HepG2 (cell line): Measurements from ENCODE around the gene RBM14. TPM values are rescaled to one million over a fixed set of nuclear protein-coding genes. Genes with fewer than 3 reads are reported as not detected.

ENCODE experiments used
- GATA4 ChIP-seq: sonication (generic); IDR thresholded peaks from 2 replicates; pipeline ENCODE4 v1.6.1; 2016; ENCODE audit warnings: antibody characterized with exemption, low read depth, borderline replicate concordance
- HDAC1 ChIP-seq: sonication (generic); formaldehyde crosslinking; IDR thresholded peaks from 2 replicates; pipeline ENCODE4 v1.5.1; 2020; ENCODE audit warnings: mild to moderate bottlenecking, missing genetic modification reagents
- HNRNPL ChIP-seq: fragments of 200-400 bp; formaldehyde crosslinking; IDR thresholded peaks from 2 replicates; pipeline ENCODE4 v1.6.1; 2017; ENCODE audit warnings: mild to moderate bottlenecking, low read depth, low read length
- IRF2 ChIP-seq: IDR thresholded peaks from 2 replicates; pipeline ENCODE4 v1.6.1; 2018; ENCODE audit warnings: missing genetic modification reagents, missing compliant biosample characterization
- MIXL1 ChIP-seq: IDR thresholded peaks from 2 replicates; pipeline ENCODE4 v1.6.1; 2016
- NR2F1 ChIP-seq, 2 experiments: fragments of 450-650 bp in 1 of 2; formaldehyde crosslinking in 1 of 2; IDR thresholded peaks; 2 replicates each; pipeline versions ENCODE4 v1.5.0 to v1.6.1; 2016 to 2020; ENCODE audit warnings: mild to moderate bottlenecking in 1 of 2, missing compliant biosample characterization in 1 of 2, missing genetic modification reagents in 1 of 2, moderate library complexity in 1 of 2
- SALL1 ChIP-seq: sonication (generic); formaldehyde crosslinking; IDR thresholded peaks from 2 replicates; pipeline ENCODE4 v1.8.0; 2022; ENCODE audit warnings: mild to moderate bottlenecking, missing genetic modification reagents
- SNAPC4 ChIP-seq: sonication (generic); formaldehyde crosslinking; IDR thresholded peaks from 2 replicates; pipeline ENCODE4 v1.4.0; 2020; ENCODE audit warnings: mild to moderate bottlenecking, missing genetic modification reagents
- SRSF4 ChIP-seq: fragments of 200-400 bp; formaldehyde crosslinking; IDR thresholded peaks from one replicate; pipeline ENCODE4 v1.6.1; 2018; ENCODE audit warnings: mild to moderate bottlenecking, low read depth, low read length, moderate library complexity; ENCODE audit not compliant: poor library complexity, severe bottlenecking
- TBL1XR1 ChIP-seq: fragments of 150-350 bp; IDR thresholded peaks from 2 replicates; pipeline ENCODE4 v1.6.1; 2014; ENCODE audit warnings: borderline replicate concordance, low read length; ENCODE audit not compliant: partially characterized antibody
- ZBTB42 ChIP-seq: sonication (generic); formaldehyde crosslinking; IDR thresholded peaks from 2 replicates; pipeline ENCODE4 v1.5.0; 2020; ENCODE audit warnings: mild to moderate bottlenecking, missing genetic modification reagents
- ZBTB7A ChIP-seq: sonication (generic); formaldehyde crosslinking; IDR thresholded peaks from 2 replicates; pipeline ENCODE4 v1.8.0; 2022; ENCODE audit warnings: mild to moderate bottlenecking, missing genetic modification reagents
- ZMYM3 ChIP-seq: sonication (generic); formaldehyde crosslinking; IDR thresholded peaks from 2 replicates; pipeline ENCODE4 v1.5.1; 2020; ENCODE audit warnings: mild to moderate bottlenecking, missing genetic modification reagents
- ZNF136 ChIP-seq: sonication (generic); formaldehyde crosslinking; IDR thresholded peaks from 2 replicates; pipeline ENCODE4 v1.8.1; 2022; ENCODE audit warnings: low read depth, mild to moderate bottlenecking, moderate library complexity, missing genetic modification reagents
- ZNF253 ChIP-seq: sonication (generic); formaldehyde crosslinking; IDR thresholded peaks from 2 replicates; pipeline ENCODE4 v1.8.0; 2022; ENCODE audit warnings: mild to moderate bottlenecking, missing genetic modification reagents, borderline replicate concordance
- ZNF431 ChIP-seq: sonication (generic); formaldehyde crosslinking; IDR thresholded peaks from 2 replicates; pipeline ENCODE4 v1.9.0; 2022; ENCODE audit warnings: missing genetic modification reagents, low read depth, mild to moderate bottlenecking, borderline replicate concordance
- ZNF563 ChIP-seq: sonication (generic); formaldehyde crosslinking; IDR thresholded peaks from 2 replicates; pipeline ENCODE4 v1.8.0; 2022; ENCODE audit warnings: mild to moderate bottlenecking, moderate library complexity, missing genetic modification reagents
- ZNF678 ChIP-seq: sonication (generic); formaldehyde crosslinking; IDR thresholded peaks from 2 replicates; pipeline ENCODE4 v1.4.0; 2020; ENCODE audit warnings: mild to moderate bottlenecking, missing genetic modification reagents
- ZNF790 ChIP-seq: sonication (generic); formaldehyde crosslinking; IDR thresholded peaks from 2 replicates; pipeline ENCODE4 v1.8.0; 2022; ENCODE audit warnings: missing genetic modification reagents, mild to moderate bottlenecking, borderline replicate concordance
- ZNF891 ChIP-seq: sonication (generic); formaldehyde crosslinking; IDR thresholded peaks from 2 replicates; pipeline ENCODE4 v1.5.0; 2020; ENCODE audit warnings: mild to moderate bottlenecking, missing genetic modification reagents
- polyA plus RNA-seq, 8 experiments: library from polyadenylated mRNA; depleted of rRNA in 3 of 8; stranded (reverse) in 7 of 8; unstranded in 1 of 8; fragments of >200 nt; fragmentation: Illumina TruSeq in 4 of 8; extraction: Trizol in 4 of 8; gene quantifications; 2 replicates each; pipeline versions ENCODE4 v1.2.1 to v1.2.3, GENCODE V29; 2011 to 2016; ENCODE audit warnings: low read depth in 4 of 8, missing spikeins in 1 of 8, mixed read lengths in 1 of 8; ENCODE audit not compliant: insufficient read depth in 1 of 8
- total RNA-seq, 5 experiments: library from RNA; depleted of rRNA; stranded (reverse); fragments of >200 nt; fragmentation: Illumina TruSeq; extraction: Trizol; gene quantifications; 2 replicates each; pipeline ENCODE4 v1.2.3, GENCODE V29; 2016; ENCODE audit warnings: low read depth in 1 of 5
- TF ChIP-seq, protein P1 (sequence below): sonication (generic); formaldehyde crosslinking; IDR thresholded peaks from 2 replicates; pipeline ENCODE4 v1.4.0; 2020; ENCODE audit warnings: mild to moderate bottlenecking, missing genetic modification reagents
- TF ChIP-seq, protein P2 (sequence below): sonication (generic); formaldehyde crosslinking; IDR thresholded peaks from 2 replicates; pipeline ENCODE4 v1.8.0; 2022; ENCODE audit warnings: missing genetic modification reagents, mild to moderate bottlenecking, borderline replicate concordance

RBM14 gene
- total and polyA plus RNA-seq, 2 of the 13 experiments (the other 11 are each of a cell fraction or from before 2014, with no cell fraction given): 12.7 to 44.1 TPM

GRCh38 chr11:66617155-66617834 lies 865 bp downstream of the RBM14 start (continued):
- TF ChIP-seq, protein P1, sequence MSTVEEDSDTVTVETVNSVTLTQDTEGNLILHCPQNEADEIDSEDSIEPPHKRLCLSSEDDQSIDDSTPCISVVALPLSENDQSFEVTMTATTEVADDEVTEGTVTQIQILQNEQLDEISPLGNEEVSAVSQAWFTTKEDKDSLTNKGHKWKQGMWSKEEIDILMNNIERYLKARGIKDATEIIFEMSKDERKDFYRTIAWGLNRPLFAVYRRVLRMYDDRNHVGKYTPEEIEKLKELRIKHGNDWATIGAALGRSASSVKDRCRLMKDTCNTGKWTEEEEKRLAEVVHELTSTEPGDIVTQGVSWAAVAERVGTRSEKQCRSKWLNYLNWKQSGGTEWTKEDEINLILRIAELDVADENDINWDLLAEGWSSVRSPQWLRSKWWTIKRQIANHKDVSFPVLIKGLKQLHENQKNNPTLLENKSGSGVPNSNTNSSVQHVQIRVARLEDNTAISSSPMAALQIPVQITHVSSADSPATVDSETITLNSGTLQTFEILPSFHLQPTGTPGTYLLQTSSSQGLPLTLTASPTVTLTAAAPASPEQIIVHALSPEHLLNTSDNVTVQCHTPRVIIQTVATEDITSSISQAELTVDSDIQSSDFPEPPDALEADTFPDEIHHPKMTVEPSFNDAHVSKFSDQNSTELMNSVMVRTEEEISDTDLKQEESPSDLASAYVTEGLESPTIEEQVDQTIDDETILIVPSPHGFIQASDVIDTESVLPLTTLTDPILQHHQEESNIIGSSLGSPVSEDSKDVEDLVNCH: no peak
- TF ChIP-seq ZBTB42 (CRISPR knock-in tag) (no peak), ZBTB7A (CRISPR knock-in tag) (no peak), ZNF136 (CRISPR knock-in tag) (0 out of 2 replicates have a peak, but pooled peaks have one; percentile 19), SNAPC4 (CRISPR knock-in tag) (peak; percentile 69), ZMYM3 (CRISPR knock-in tag) (no peak), ZNF790 (CRISPR knock-in tag) (no peak), NR2F1 (CRISPR knock-in tag; IDR thresholded peaks at IDR 0.05) (no peak), ZNF253 (CRISPR knock-in tag) (0 out of 2 replicates have a peak, but pooled peaks have one; percentile 37), HNRNPL (0 out of 2 replicates have a peak, but pooled peaks have one; percentile 11), ZNF431 (CRISPR knock-in tag) (peak; percentile 11; the same call in 1 of the 2 replicates), ZNF563 (no peak; the same call in 1 of the 2 replicates), HDAC1 (CRISPR knock-in tag) (peak; percentile 19; the same call in 1 of the 2 replicates), GATA4 (no peak), ZNF678 (no peak), SALL1 (CRISPR knock-in tag) (no peak), MIXL1 (no peak), ZNF891 (CRISPR knock-in tag) (no peak), SRSF4 (no peak), TBL1XR1 (no peak), IRF2 (CRISPR knock-in tag) (no peak)
- TF ChIP-seq, protein P2, sequence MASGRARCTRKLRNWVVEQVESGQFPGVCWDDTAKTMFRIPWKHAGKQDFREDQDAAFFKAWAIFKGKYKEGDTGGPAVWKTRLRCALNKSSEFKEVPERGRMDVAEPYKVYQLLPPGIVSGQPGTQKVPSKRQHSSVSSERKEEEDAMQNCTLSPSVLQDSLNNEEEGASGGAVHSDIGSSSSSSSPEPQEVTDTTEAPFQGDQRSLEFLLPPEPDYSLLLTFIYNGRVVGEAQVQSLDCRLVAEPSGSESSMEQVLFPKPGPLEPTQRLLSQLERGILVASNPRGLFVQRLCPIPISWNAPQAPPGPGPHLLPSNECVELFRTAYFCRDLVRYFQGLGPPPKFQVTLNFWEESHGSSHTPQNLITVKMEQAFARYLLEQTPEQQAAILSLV (CRISPR knock-in tag): peak; percentile 5; the same call in 1 of the 2 replicates
